ENCODE data around the gene CENPQ.

GRCh38 chr6:49513153-49513989 is 50.2 kb downstream of the CENPQ start:
- TF ChIP-seq CTCF (IDR thresholded peaks at IDR 0.05; ENCODE audit: insufficient read depth, low read depth, low read length): no peak
- TF ChIP-seq EZH2 (IDR thresholded peaks at IDR 0.05; ENCODE audit: insufficient read depth, low read length): no peak

Data from astrocyte (in vitro differentiated cells and primary cell).